ENCODE measurements around the gene DNAJB12.
A peak's percentile ranks its signal among the peaks of the same experiment; 100 is the strongest.
"Not testable (repeated sequence)": the region's sequence is repeated elsewhere in the genome, so short reads cannot be mapped to it uniquely, and the experiment has no call there.

Gene DNAJB12

DNA sequence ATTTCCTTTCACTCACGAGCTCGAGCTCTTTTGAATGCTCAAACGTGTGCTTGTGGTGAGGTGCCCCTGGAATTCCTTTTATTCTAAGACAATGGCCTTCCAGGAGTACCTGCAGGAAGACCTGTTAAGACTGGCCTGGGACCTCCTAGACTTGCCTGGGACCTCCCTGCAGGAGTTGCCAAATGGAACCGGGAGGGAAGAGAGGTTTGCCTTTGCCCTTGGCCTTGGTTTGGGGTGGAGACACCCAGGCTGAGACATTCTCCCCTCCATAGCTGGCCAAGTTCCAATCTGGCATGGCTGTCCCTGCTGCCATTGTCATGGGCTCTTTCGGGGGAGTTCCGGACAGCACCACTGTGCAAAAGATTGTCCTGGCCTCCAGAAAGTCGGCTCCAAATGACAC lies 39.7 kb downstream of the DNAJB12 start:
- DNase-seq: no peak

DNA sequence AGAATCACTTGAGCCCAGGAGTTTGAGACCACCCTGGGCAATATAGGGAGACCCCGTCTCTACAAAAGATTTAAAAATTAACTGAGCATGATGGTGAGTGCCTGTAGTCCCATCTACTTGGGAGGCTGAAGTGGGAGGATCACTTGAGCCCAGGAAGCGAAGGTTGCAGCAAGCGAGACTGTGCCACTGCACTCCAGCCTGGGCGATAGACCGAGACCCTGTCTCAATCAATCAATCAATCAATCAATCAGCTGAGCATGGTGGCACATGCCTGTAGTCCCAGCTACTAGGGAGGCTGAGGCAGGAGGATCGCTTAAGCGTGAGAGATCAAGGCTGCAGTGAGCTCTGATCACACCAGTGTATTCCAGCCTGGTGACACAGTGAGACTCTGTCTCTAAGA lies 40.5 kb downstream of the DNAJB12 start:
- no peak for DNase-seq

DNA sequence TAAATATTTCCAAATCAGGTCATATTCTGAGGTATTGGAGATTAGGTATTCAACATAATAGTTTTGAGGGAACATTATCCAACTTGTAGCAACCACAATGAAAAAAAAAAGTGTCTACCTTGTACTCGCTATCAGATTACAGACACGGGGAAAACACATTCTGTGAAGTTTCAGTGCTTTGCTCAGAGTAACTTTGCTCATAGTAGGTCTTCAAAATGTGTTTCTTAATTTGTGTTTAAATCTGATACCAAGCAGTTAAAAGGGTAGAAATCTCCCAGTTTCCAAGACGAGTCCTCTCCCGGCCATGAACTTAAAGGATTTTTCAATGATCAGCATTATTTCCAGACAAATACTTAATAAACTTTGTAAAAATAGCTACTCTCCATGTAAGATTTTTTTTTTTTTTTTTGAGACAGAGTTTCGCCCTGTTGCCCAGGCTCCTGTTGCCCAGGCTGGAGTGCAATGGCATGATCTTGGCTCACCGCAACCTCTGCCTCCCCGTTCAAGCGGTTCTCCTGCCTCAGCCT lies 41.8 kb downstream of the DNAJB12 start:
- no peak for DNase-seq

DNA sequence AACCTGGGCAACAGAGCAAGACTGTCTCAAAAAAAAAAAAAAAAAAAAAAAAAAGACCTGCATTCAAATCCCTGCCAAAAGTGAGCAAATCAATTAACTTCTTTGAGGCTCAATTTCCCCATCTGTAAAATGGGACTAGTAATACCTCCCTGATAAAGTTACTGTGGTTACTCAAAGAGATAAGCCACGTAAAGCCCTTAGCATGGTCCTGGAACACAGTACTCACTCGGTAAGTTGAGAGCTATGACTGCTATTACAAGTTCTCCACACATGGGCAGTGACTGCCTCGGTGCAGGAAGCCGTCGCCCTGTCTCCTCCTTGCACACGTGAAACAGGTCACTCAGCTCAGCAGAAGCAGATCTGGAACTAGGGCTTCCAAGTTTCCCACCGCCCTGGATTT lies 43.1 kb downstream of the DNAJB12 start:
- no peak for DNase-seq

DNA sequence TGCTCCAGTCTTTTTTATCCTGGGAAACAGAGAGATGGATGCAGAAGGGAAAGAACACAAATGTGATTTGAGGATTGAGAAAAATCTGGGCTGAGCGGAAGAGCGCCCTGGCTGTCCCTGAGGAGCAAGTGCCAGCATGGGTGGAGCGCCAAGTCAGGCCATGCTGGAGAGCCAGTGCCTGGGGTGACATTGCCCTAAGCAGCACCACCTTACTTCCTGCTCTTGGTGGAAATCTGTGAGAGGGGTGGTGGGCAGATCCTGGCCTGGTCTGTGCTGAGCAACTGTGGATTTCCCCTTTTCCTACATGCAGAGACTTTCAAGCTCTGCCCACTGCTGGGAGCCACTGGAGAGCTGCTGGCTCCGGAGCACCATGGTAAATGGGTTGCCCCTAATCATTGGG lies 44.1 kb downstream of the DNAJB12 start:
- no peak for DNase-seq

GRCh38 chr10:72310241-72310633 lies 44.5 kb downstream of the DNAJB12 start:
- DNase-seq: no peak

DNA sequence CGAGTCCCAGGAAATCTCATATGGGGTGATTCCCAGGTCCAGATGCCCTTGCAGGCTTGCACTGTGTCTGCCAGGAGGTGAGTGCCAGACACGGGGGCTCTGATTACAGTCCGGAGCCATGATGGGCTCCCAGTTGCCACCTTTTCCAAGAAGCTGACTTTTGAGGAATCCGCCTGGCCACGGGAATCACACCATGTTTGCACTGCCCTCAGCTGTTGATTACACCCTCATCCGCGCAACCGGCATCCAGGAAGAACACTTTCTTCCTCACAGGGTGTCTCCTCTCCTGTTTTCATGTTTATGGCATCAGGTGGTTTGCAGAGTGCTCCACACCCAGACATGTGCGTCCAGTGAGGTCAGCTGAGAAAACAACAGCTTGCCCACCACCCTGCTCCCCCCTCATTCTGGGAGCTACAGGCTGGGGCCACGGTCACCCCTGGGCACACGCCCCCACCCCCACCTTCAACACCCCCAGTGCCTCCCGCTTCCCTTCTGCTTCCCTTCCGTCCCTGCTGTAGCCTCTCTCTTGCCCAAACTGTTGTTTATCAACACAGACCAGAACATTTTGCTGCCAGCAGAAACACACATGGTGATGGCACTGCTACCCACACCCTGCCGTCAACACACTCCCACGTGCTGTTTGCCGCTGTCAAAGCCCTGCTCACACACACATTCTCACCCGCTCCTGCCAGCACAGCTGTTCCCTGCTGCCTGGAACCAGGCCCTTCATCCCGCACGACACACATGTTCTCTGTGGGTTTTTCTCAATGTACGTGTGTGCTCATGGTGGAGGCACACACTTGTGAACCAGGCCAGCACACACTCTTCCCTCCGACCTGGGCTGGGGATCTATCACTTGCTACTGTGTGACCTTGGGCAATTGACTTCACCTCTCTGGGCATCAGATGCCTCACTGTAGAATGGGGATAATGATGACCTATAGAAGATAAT lies 45.2 kb downstream of the DNAJB12 start:
- no peak for DNase-seq

GRCh38 chr10:72308320-72308987 lies 46.3 kb downstream of the DNAJB12 start:
- peak in 1 of 2 experiments; percentile 44 for DNase-seq

DNA sequence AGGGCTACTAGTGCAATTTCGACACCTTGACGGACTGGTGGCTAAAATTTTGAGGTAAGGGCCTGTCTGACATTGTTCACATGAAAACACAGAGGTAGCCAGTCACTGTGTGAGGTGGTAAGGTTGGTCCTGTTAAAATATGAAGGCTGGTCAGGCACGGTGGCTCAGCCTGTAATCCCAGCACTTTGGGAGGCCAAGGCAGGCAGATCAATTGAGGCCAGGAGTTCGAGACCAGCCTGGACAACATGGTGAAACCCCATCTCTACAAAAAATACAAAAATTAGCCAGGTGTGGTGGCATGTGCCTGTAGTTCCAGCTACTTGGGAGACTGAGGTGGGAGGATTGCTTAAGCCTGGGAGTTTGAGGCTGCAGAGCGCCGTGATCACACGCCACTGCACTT lies 47.0 kb downstream of the DNAJB12 start:
- DNase-seq: not testable (repeated sequence)

GRCh38 chr10:72306215-72306760 lies 48.4 kb downstream of the DNAJB12 start:
- no peak for DNase-seq

DNA sequence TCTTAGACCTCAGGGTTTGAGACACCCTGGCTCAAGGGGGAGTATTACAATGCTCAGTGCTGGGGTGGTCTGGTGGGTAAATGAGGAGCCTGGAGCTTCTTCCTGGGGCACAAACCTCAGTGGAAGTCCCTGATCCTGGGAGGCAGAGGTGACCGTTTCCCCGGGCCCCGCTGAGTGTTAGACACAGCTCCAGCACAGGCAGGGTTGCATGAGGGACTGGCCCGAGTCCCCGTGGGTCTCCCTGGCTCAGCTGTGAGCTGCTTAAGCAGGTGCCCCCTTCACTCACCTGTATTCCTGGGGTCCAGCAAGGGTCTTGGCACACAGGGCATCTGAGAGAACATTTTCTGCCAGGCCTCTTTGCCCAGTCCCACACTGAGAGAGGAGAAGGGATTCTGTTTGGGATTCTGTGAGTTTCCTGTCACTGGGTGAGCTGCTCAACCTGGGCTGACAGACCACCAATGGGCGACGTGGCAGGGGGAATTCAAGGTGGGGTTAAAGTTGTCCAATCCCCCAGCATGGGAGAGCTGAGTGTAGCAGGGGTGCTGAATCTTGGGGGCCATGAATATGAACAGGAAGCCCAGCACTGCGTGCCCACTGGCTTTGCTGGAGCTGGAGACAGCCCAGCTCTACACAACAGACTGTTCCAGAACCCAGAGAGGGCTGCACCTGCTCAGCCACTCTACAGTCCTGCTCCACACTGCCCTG lies 51.1 kb downstream of the DNAJB12 start:
- no peak for DNase-seq

DNA sequence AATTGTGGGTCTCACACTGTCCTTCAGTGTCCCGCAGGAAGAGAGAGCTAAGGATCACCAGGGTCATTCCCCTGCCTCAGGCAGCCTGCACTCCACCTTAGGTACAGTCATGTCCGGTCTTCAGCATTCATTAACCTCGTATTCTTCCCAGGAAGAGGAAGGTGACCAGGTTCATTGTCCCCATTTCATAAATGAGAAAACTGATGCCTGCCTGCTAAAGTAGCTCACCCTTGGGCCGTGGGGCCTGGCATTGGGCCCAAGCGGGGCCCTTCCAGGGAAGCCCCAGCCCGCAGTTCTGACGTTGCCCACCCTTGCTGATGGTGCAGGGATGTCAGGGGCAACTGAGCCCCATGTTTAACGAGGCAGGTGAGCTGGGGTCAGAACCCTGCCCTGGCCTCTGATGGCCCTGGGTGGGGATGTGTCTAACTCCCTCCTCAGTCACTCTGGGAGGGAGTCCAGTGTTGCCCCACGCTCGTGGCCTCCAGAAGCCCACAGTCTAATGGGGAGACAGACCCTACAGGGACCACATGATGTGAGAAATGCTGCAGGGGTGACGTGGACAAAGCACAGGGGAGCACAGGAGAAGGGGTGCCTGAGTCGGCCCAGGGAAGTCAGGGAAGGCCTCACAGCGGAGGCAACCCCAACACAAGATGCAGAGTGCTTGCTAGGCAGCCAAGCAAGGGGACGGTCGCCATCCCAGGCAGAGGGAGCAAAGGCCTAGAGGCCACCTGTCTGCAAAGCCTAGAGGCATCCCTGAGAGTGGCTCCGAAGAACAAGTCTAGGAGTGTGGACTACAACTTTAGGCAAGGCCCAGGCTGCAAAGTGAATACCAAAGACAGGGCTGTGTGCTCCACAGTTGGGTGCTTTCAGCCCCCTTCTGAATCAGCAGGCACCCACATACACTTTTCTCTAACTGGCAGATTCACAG lies 55.9 kb downstream of the DNAJB12 start:
- DNase-seq: no peak

- peak; percentile 80 to 91 for DNase-seq
Observed at GRCh38 chr10:72297805-72298591, 56.7 kb downstream of the DNAJB12 start.

GRCh38 chr10:72297281-72297804 lies 57.4 kb downstream of the DNAJB12 start:
- DNase-seq: no peak

DNA sequence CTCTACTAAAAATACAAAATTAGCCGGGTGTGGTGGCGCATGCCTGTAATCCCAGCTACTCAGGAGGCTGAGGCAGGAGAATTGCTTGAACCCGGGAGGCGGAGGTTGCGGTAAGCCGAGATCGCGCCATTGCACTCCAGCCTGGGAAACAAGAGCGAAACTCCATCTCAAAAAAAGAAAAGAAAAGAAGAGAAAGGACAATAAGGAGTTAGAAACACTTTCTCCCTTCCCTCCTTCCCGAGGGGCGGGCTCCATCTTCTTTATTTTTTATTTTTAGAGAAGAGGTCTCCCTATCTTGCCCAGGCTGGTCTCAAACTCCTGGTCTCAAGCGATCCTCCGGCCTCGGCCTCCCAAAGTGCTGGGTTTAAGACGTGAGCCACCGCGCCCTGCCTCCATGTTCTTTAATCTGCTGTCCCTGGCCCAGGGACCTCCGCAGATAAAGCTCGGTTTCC lies 57.9 kb downstream of the DNAJB12 start:
- not testable (repeated sequence) for DNase-seq

DNA sequence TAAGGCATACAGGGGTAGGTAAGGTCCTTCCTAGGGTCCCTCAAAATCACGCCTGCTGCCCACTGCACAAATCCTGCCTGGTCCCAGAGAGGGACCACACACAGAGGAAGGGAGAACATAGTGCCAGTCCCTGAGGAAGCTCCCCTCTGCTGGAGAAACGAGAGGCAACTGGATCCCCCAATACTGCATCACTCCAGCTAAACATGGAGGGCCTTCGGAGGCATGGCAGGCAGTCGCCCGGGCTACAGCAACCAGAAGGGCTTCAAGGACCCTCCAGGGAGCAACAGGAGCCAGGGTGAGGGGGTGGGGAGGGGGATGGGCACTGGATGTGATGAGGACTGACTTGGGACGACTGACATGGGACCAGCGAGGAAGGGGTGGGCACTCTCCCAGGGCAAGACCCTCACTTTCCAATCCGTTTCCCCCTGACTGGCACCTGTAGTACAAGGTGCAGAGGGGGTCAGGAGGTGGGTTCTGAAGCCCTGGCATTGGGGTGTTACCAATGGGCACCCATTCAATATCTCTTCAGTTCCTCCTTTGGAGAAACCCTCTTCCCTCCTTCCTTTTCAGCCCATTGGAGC lies 59.3 kb downstream of the DNAJB12 start:
- DNase-seq: no peak

DNA sequence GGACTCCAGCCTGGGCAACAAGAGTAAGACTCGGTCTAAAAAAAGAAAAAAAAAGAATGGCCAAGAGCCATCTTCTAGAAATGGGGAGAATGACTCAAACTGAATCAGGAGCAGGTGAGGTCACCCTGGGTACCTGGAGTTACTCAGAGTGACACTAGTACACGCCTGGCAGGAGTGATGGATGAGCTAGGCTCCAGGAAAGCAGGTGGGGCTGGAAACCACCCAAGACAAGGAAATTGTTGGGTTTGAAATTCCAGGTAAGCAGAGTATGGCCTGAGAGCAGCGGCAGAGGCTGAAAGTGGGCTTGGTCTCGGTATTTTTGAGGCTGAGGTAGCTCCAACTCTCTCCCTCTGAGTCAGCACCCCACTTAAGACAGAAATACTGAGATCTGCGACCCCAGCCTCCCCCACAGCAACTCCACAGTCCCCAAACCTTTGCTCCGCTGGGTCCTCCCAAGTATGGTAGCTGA lies 62.5 kb downstream of the DNAJB12 start:
- DNase-seq: no peak

DNA sequence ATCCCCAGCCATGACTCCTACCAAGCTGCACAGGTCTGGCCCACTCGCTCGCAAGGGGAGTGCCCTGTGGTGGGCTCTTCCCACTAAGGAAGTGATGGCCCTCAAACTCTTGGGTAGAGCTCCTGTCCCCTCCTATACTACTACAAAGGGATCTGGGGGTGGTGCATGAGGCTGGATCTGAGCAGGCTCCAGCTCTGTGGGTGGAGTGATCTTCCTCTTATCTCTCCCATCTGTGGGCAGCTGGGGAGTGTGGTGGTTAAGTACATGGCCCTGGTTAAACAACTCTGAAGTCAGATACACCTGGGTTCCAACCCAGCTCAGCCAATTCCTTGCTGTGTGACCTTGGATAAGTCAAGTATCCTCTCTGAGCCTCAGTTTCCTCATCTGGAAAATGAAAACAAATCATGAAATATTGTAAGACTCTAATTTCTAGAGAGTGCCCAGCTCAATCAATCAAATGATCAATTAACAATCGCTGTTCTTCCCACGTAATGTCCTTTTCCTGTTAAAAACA lies 63.6 kb downstream of the DNAJB12 start:
- DNase-seq: no peak

DNA sequence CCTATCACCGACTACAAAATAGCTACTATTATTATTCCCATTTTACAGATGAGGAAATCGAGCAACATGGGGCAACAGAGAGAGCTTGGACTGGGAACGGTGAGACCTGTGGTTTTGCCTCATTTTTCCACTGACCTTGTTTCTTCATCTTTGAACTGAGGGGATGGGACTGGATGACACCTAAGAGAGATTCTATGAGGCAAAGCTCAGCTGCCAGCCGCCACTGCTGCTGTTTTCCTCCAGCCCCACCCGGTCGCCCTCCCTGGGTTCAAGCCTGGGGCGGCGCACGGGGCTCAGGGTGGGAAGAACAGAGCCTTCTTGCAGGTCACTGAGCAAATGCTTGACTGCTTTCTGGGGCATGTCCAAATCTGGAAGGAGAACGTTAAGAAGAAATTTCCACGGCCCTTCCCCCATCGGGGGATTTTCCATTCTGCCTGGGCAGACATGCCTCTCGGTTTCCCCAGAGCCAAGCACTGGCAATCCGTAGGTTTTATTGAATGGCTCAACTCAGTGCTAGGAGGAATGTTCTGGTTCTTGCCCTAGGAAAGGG lies 68.7 kb downstream of the DNAJB12 start:
- DNase-seq: no peak

DNA sequence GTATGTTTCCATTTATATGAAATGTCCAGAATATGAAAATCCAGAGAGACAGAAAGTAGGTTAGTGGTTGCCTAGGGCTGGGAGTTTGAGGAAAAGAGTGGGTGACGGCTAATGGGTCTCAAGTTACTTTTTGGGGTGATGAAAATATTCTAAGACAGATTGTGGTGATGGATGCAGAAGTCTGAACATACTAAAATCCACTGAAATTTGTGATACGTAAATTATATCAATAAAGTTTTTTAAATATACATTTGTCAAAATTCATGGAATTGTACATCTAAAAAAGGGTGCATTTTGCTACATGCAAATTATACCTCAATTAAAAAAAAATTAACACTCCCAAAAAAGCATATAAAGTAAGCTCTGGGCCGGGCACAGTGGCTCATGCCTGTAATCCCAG lies 71.6 kb downstream of the DNAJB12 start:
- DNase-seq: no peak
